Fibroblast of the aortic adventitia (primary cell): ENCODE measurements around the gene PTPRA. TPM values are rescaled to one million over a fixed set of nuclear protein-coding genes. Genes with fewer than 3 reads are reported as not detected.
"Not testable (repeated sequence)": the region's sequence is repeated elsewhere in the genome, so short reads cannot be mapped to it uniquely, and the experiment has no call there.

ENCODE experiments used
- DNase-seq: peaks from one replicate; pipeline ENCODE4 v3.0.0-alpha.2; 2010; ENCODE audit warnings: low read depth
- H3K4me3 ChIP-seq: 2 replicates; pipeline ENCODE4 v1.5.1; 2011; ENCODE audit warnings: low read depth, mild to moderate bottlenecking, control low read depth, low read length, moderate library complexity
- total RNA-seq: library from RNA; depleted of rRNA; stranded (reverse); fragments of >200 nt; gene quantifications from 2 replicates; pipeline ENCODE4 v1.2.3, GENCODE V29; 2012; ENCODE audit warnings: low replicate concordance
- TF ChIP-seq, protein P1 (sequence below): IDR thresholded peaks from 2 replicates; pipeline ENCODE4 v1.5.1; 2011; ENCODE audit warnings: mild to moderate bottlenecking, low read length, control low read depth, inconsistent platforms; ENCODE audit not compliant: insufficient read depth

PTPRA gene
- total RNA-seq, 1 donor = 75.1 TPM

- H3K4me3 ChIP-seq = no peak overlapping the region
- TF ChIP-seq, protein P1, sequence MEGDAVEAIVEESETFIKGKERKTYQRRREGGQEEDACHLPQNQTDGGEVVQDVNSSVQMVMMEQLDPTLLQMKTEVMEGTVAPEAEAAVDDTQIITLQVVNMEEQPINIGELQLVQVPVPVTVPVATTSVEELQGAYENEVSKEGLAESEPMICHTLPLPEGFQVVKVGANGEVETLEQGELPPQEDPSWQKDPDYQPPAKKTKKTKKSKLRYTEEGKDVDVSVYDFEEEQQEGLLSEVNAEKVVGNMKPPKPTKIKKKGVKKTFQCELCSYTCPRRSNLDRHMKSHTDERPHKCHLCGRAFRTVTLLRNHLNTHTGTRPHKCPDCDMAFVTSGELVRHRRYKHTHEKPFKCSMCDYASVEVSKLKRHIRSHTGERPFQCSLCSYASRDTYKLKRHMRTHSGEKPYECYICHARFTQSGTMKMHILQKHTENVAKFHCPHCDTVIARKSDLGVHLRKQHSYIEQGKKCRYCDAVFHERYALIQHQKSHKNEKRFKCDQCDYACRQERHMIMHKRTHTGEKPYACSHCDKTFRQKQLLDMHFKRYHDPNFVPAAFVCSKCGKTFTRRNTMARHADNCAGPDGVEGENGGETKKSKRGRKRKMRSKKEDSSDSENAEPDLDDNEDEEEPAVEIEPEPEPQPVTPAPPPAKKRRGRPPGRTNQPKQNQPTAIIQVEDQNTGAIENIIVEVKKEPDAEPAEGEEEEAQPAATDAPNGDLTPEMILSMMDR = no peak
- DNase-seq = no peak
Measured at GRCh38 chr20:3014662-3015061, 141.4 kb downstream of the PTPRA start.

DNA sequence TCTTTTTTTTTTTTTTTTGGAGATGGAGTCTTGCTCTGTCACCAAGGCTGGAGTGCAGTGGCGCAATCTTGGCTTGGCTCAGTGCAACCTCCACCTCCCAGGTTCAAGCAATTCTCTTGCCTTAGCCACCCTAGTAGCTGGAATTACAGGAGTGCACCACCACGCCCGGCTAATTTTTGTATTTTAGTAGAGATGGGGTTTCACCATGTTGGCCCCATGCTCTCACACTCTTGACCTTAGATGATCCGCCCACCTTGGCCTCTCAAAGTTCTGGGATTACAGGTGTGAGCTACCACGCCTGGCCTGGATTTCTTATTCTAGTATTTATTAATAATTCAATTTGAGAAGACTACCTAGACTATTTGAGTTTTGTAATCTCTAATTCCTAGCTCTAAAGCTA lies 142.0 kb downstream of the PTPRA start:
- not testable (repeated sequence) for DNase-seq, H3K4me3 ChIP-seq

DNA sequence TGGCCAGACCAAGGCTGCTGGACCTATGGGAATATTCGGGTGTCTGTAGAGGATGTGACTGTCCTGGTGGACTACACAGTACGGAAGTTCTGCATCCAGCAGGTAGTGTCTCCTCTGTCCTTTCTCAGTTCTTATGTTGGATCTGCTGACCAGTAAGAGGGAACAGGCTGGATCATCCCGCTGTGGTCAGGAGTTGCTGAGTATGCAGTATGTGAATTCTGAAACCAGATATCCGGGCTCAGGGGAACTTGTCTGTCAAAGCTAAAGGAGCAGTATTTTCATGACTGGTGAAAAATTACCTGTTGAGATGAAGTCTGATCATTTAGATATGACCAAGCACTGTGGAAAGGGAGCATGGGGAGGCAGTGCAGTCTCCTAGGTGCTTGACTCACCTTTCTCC lies 148.0 kb downstream of the PTPRA start:
- TF ChIP-seq, protein P1 = no peak
- no peak overlapping the region for H3K4me3 ChIP-seq
- DNase-seq = no peak

DNA sequence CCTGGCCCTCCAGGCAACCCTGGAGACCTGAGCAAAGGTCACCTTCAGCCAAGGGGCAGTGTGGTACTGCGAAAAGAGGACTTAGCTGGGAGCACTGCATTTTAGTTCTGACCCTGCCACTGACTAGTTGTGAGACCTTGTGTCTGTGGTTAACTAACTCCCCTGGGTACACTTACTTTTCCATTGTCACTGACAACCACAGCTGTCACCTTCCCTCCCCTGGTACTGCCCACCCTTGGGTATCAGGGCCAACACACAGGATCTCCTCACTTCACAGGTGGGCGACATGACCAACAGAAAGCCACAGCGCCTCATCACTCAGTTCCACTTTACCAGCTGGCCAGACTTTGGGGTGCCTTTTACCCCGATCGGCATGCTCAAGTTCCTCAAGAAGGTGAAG lies 148.5 kb downstream of the PTPRA start:
- no peak for DNase-seq
- H3K4me3 ChIP-seq = no peak overlapping the region
- TF ChIP-seq, protein P1 = no peak

DNA sequence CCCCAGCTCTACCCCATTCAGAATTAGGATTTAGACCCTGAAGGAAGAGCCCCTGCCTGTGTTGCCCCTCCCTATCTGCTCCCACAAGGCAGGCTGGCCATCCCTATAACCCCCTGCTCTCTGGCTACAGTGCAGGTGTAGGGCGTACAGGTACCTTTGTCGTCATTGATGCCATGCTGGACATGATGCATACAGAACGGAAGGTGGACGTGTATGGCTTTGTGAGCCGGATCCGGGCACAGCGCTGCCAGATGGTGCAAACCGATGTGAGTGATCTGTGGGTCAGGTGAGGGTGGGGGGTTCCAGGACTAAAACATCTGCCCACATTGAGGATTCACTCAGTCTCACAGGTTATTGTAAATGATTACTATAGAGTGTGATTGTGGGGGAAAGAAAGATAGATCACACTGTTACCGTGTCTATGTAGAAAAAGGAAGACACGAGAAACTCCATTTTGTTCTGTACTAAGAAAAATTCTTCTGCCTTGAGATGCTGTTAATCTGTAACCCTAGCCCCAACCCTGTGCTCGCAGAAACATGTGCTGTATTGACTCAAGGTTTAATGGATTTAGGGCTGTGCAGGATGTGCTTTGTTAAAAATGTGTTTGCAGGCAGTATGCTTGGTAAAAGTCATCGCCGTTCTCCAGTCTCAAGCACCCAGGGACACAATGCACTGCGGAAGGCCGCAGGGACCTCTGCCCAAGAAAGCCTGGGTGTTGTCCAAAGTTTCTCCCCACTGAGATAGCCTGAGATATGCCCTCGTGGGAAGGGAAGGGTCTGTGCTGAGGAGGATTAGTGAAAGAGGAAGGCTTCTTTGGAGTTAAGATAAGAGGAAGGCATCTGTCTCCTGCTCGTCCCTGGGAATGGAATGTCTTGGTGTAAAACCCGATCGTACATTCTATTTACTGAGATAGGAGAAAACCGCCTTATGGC lies 149.5 kb downstream of the PTPRA start:
- H3K4me3 ChIP-seq, DNase-seq: not testable (repeated sequence)

- no peak overlapping the region for H3K4me3 ChIP-seq
- TF ChIP-seq, protein P1 = no peak
- DNase-seq = no peak
Measured at GRCh38 chr20:3027987-3028386, 154.7 kb downstream of the PTPRA start.

- H3K4me3 ChIP-seq = no peak overlapping the region
- TF ChIP-seq, protein P1 = no peak
- no peak for DNase-seq
Measured at GRCh38 chr20:3031524-3032147, 158.4 kb downstream of the PTPRA start.

- TF ChIP-seq, protein P1 = no peak
- no peak for DNase-seq
- no peak overlapping the region for H3K4me3 ChIP-seq
Measured at GRCh38 chr20:3032624-3033023, 159.3 kb downstream of the PTPRA start.
